Stimulated activated CD8-positive, alpha-beta memory T cell treated with anti-CD3 and anti-CD28 coated beads, Interleukin-15, amount 100 ng/mL, for 24 hours (primary cell): ENCODE results near the gene SLC41A1.

ENCODE experiments used
- DNase-seq: peaks from one replicate; pipeline ENCODE4 v3.0.0-alpha.2; 2020; ENCODE audit warnings: low read depth

Gene SLC41A1

DNA sequence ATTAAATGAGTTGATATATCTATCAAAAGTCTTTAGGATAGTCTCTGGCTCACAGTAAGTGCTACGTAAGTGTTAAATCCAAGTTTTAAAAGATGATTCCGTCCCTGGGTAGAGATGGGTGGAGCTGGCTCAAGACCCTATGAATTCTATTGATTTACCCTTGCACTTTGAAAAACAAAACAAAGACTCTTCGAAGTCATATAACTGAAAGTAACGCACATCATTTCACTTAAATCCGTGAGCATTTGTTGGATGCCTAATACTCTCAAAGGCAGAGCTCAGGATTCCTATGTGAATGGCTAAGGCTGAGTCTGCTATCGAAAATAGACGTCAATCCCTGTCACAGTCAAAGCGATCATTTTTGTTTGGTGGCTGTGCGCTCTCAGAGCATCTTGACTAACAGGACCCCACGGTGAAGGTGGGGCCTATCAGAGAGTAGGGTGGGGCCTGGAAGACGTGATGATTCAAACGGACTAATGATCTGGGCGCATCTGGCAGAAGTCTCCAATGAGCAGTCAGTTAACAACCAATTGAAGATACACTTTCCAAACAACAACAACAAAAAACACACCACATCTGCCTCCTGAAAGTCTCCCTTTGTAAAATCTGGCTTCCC, 61.9 kb downstream of the SLC41A1 start:
- no peak for DNase-seq

GRCh38 chr1:205750138-205751035, 62.6 kb downstream of the SLC41A1 start, which contains the start of gene NUCKS1:
NUCKS1 (minus strand) TSS chr1:205750182; CDS start chr1:205749973, 209 bp downstream.
- DNase-seq: peak; percentile 71

DNA sequence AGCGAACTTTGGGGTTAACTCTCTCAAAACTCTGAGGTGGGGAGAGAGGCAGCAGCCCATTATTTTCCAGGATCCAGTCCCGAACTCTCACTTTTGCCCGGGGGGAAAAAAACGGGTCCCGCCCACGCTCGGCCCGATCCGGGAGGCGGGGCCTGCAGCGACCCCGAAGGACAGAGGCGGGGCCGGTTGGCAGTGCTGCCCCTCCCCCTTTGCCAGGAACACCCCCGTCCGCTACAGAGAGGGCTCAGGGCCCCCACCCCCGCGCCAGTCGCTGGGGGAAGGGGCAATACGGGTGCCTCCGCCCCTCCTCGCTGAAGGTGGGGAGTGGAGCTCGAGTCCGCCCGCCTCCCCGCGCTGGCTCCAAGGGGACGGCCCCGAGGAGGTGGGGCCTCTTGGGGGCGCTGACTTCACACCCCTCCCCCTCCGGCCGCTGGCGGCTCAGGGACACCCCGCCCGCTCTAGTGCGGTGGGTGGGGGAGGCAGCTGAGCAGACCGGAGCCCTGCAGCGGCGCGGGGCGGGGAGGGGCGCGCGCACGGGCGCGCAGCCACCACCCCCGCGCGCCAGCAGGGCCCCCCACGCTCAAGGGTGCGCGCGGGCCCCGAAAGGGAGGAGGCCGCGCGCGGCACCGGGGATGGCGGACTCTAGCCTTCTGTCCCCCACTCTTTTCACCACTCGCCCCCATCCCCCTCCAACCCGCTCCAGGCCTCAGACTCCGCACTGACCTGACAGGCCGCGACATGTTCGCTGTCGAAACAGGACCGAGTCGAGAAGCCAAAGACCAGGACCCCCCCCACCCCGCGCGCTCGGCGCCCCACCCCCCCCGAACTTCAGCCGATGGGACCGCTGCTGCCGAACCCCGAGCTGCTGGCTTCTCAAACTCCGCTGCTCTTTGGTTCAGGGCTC, 63.5 kb downstream of the SLC41A1 start:
- peak; percentile 84 for DNase-seq

DNA sequence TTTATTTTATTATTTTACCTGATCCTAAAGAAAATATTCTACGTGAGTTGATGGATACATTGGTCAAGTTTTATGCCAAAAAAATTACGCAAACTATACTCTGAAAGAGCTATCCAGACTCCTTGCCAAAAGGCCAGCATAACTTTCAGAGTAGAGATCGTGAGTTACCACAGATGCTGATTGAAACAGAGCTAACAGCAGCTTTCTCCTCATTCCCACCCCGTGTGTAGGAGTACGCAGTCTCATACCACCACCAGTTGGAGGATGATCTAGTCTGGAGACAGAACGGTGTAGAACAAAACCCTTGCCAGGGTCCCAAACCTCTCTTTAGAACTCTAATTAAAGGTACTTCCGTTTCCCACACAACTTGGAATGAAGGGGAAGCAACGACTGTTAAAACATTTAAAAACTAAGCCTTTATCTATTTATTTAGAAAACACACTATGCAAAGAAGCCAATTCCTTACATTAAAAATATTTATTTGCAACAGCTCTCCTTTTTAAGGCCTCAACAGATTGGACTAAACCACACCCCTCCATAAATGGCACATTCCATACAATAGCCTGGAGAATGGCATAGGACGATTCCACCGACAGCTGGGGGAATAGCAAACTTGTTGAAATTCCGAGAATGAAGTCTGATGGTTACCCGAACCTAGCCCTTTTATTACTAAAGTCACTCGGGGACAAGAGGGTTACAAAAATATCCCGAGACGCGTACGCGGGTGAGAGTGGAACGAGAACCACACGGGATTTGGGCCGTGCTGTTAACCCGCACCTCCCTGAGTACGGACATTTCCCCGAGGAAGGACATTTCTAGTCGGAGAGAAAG, 64.4 kb downstream of the SLC41A1 start:
- DNase-seq: no peak

- no peak for DNase-seq
Observed at GRCh38 chr1:205746757-205747412, 66.1 kb downstream of the SLC41A1 start.

GRCh38 chr1:205744403-205744802, 68.6 kb downstream of the SLC41A1 start:
- no peak for DNase-seq

- DNase-seq: no peak
Observed at GRCh38 chr1:205743977-205744376, 69.0 kb downstream of the SLC41A1 start.

DNA sequence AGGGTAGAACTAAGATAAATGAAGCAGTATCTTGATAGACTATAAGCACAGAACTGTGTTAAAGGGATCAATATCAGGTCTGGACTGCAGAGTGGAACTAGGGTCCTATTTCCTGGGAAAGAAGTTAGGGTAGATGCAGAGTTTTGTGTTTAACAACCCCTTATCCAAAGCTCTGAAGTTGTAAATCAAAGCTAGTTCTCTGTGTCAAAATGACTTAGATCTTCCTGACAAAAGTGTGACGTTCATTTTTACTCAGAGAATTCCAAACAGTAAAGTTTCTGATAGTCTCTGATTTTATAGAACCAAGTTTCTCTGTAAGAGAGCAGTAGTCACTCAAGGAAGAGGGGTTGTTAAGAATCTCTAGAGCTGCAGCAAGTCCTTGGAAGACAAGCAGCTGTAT, 71.3 kb downstream of the SLC41A1 start:
- no peak for DNase-seq

DNA sequence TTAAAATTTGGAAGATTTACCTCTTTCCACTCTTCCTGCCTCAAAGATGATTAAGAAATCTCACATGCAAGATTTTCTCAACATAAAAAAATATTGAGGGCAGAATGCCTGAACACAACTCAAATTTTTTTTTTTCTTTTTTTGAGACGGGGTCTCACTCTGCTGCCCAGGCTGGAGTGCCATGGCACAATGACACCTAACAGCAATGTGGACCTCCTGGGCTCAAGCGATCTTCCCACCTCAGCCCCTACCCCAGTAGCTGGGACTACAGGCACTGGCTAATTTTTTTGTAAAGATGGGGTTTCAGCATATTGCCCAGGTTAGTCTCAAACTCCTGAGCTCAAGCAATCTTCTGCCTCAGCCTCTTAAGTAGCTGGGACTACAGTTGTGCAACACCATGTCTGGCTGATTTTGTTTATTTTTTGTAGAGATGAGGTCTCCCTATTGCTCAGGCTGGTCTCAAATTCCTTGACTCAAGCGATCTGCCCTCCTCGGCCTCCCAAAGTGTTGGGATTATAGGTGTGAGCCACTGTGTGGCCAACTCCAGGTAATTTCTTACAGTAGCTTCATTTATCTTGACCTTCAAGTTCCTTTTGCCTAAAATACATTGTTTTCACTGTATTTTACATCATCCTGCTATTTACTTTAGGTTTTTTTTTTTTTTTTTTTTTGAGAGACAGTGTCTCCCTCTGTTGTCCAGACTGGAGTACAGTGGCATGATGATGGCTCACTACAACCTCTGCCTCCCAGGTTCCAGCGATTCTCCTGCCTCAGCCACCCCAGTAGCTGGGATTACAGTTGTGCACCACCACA, 73.4 kb downstream of the SLC41A1 start:
- DNase-seq: no peak
